ENCODE data around the gene NTSR1. TPM values are rescaled to one million over a fixed set of nuclear protein-coding genes. Genes with fewer than 3 reads are reported as not detected.
"Not testable (repeated sequence)": the region's sequence is repeated elsewhere in the genome, so short reads cannot be mapped to it uniquely, and the experiment has no call there.

NTSR1 gene
- total and polyA plus RNA-seq, 4 donors: 1.3 to 6.1 (median 3.9) TPM

DNA sequence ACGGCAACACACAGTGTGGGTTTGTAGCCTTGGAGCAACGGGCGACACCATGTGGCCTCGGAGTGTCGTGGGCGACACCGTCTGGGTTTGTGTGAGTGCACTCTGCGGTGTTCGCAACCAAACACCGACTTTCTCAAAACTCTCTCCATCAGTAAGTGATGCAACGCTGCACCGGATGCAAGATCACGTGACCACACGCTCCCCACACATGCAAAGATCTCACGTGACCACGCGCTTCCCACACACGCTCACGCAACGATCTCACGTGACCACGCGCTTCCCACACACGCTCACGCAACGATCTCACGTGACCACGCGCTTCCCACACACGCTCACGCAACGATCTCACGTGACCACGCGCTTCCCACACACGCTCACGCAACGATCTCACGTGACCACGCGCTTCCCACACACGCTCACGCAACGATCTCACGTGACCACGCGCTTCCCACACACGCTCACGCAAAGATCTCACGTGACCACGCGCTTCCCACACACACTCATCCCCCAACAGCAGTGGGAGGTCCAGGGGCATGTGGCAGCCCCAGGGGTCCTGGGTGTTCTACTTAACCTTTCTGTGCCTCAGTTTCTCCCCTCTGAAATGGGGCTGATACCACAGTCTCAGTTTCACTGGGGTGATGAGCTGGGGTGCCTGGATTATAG, 24.8 kb upstream of the NTSR1 start:
- H3K36me3 ChIP-seq (ENCODE audit: control insufficient read depth, insufficient read depth, low read length); H3K27ac ChIP-seq (ENCODE audit: low read depth, low read length); H3K4me3 ChIP-seq (ENCODE audit: low read depth, low read length); DNase-seq (ENCODE audit: low read depth in 4 of 6, low spot score in 6 of 6); H3K27me3 ChIP-seq (ENCODE audit: control insufficient read depth, insufficient read depth, low read length); H3K9me3 ChIP-seq (ENCODE audit: control insufficient read depth, insufficient read depth, low read length): not testable (repeated sequence)
- WGBS (ENCODE audit: insufficient coverage): 93% methylated on average over 24 of the region's 52 CpGs
- peaks cover 53% of the 10 kb centered on the region for H3K4me1 ChIP-seq (ENCODE audit: control insufficient read depth, insufficient read depth, low read length)

DNA sequence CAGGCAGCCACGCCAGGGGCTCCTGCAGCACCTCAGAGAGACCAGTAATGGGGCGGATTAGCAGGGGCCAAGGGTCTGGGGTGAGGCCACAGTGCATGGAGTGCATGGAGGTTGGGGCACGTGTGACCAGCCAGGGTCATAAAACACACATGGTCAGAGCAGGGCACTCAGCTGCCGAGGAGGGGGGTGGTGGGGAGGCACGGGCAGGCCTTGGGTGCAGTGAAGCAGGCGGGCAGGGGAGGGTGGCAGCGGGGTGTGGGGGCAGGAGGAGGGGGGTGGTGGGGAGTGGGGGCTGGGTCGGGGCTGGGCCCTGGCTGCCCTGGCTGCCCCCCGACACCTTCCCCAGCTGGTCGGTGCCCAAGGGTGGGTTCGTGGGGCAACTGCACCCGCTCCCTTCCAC, 23.7 kb upstream of the NTSR1 start:
- Histone ChIP-seq H3K36me3 (ENCODE audit: control insufficient read depth, insufficient read depth, low read length) (peaks cover 9% of the 10 kb centered on the region), H3K4me1 (ENCODE audit: control insufficient read depth, insufficient read depth, low read length) (peaks cover 65% of the 10 kb centered on the region), H3K9me3 (ENCODE audit: control insufficient read depth, insufficient read depth, low read length) (peaks cover 2% of the 10 kb centered on the region), H3K4me3 (ENCODE audit: low read depth, low read length) (no peak overlapping the region), H3K27ac (ENCODE audit: low read depth, low read length) (no peak overlapping the region), H3K27me3 (ENCODE audit: control insufficient read depth, insufficient read depth, low read length) (peaks cover 7% of the 10 kb centered on the region)
- WGBS (ENCODE audit: insufficient coverage): 65% methylated on average over 4 of the region's 12 CpGs
- DNase-seq (ENCODE audit: low read depth in 4 of 6, low spot score in 6 of 6): no peak

DNA sequence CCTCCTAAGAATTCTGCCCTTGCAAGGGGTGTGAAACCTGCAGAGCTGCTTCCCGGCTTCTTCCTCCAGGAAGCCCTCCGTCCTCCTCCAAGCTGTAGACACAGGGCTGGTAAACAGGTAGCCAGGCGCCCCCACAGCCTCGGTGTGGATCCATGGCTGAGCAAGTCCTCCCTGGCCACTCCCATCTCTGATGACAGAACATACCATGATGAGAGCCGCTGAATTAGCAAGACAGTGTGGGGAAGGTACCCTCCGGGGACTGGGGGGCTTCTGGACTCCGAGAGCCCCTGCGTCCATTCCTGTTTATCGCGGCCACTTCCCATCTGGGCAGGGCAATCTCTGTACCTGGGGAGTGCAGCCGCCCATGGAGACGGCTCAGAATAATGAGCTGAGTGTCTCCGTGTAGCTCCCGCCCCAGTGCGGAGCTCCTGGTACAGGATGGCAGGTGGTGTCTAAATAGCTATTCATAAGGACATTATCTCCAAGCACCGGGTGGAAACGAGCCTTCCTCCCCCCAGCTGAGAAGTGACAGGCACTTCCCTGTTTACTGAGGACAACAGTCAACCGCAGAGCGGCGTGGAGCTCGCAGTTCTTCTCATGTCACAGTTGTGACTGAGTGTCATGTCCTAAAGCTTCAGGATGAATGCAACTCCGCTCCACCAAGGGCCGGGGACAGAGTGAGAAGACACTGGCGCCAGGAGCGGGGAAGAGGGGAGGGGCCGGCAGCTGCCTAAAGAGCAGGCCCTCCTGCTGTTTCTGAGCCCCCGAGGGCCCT, 22.7 kb upstream of the NTSR1 start:
- Histone ChIP-seq H3K4me3 (ENCODE audit: low read depth, low read length) (no peak overlapping the region), H3K27me3 (ENCODE audit: control insufficient read depth, insufficient read depth, low read length) (peaks cover 7% of the 10 kb centered on the region), H3K9me3 (ENCODE audit: control insufficient read depth, insufficient read depth, low read length) (no peaks in the 10 kb centered on the region), H3K27ac (ENCODE audit: low read depth, low read length) (no peak overlapping the region), H3K4me1 (ENCODE audit: control insufficient read depth, insufficient read depth, low read length) (peaks cover 73% of the 10 kb centered on the region), H3K36me3 (ENCODE audit: control insufficient read depth, insufficient read depth, low read length) (peaks cover 9% of the 10 kb centered on the region)
- DNase-seq (ENCODE audit: low read depth in 4 of 6, low spot score in 6 of 6): peak in 2 of 6 donors; percentile 63 to 77
- WGBS (ENCODE audit: insufficient coverage): 21% methylated on average over 21 of the region's 27 CpGs

DNA sequence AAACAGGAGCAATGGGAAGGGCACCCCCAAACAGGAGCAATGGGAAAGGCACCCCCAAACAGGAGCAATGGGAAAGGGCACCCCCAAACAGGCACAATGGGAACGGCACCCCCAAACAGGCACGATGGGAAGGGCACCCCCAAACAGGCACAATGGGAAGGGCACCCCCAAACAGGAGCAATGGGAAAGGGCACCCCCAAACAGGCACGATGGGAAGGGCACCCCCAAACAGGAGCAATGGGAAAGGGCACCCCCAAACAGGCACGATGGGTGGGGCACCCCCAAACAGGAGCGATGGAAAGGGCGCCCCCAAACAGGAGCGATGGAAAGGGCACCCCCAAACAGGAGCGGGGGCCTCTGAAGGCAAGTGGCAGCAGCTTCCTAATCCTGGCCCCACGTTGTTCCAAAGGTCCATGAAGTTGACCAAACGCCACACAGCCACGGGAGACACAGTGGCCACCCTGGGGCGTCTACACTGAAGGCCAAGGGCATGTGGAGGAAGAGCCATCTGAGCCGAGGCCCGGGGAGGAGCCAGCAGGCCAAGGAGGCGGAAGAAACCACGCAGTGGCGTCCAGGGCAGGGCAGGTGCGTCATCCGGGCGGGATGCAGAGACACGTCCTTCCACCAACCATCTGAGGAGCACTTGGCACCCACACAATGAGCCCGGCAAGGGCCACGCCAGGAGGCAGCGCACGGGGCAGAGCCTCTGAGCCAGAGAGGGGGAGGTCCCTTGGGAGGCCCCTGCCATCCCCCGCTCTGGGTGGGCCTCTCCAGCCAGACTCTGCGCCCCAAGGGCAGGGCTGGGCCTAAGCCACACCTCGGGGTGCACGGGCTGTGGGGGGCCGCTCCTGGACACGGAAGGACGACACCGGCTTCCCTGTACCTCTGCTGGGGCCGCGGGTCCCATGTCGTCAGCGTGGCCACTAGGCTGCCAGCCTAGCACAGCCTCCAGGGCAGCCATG, 21.5 kb upstream of the NTSR1 start:
- Histone ChIP-seq H3K27me3 (ENCODE audit: control insufficient read depth, insufficient read depth, low read length) (peaks cover 7% of the 10 kb centered on the region), H3K27ac (ENCODE audit: low read depth, low read length) (no peak overlapping the region), H3K4me3 (ENCODE audit: low read depth, low read length) (no peak overlapping the region), H3K36me3 (ENCODE audit: control insufficient read depth, insufficient read depth, low read length) (peaks cover 9% of the 10 kb centered on the region), H3K4me1 (ENCODE audit: control insufficient read depth, insufficient read depth, low read length) (peaks cover 84% of the 10 kb centered on the region), H3K9me3 (ENCODE audit: control insufficient read depth, insufficient read depth, low read length) (no peaks in the 10 kb centered on the region)
- no peak for DNase-seq (ENCODE audit: low read depth in 4 of 6, low spot score in 6 of 6)
- WGBS (ENCODE audit: insufficient coverage): 91% methylated on average over 35 of the region's 37 CpGs

DNA sequence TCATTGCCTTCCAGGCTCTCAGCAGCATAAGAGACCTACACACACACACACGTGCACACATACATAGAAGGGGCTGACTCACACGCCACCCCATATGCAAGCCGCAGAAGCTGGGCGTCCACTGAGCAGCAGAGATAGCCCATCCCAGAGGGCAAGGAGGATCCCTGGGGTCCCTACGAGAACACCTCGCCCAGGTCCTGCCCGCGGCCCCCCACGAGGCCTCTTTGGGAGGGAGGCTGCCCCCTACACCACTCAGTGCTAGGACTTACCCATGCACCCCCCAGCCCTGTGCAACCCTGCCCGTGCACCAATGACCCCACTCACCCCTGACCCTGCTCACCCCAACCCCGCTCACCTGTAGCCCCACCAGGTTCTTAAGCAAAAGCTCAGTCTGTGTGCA, 20.6 kb upstream of the NTSR1 start:
- no peak for DNase-seq (ENCODE audit: low read depth in 4 of 6, low spot score in 6 of 6)
- no peak overlapping the region for H3K4me3 ChIP-seq (ENCODE audit: low read depth, low read length)
- peaks cover 7% of the 10 kb centered on the region for H3K27me3 ChIP-seq (ENCODE audit: control insufficient read depth, insufficient read depth, low read length)
- WGBS (ENCODE audit: insufficient coverage): 96% methylated on average over 7 of the region's 11 CpGs
- peaks cover 87% of the 10 kb centered on the region for H3K4me1 ChIP-seq (ENCODE audit: control insufficient read depth, insufficient read depth, low read length)
- H3K36me3 ChIP-seq (ENCODE audit: control insufficient read depth, insufficient read depth, low read length): peaks cover 9% of the 10 kb centered on the region
- no peaks in the 10 kb centered on the region for H3K9me3 ChIP-seq (ENCODE audit: control insufficient read depth, insufficient read depth, low read length)
- H3K27ac ChIP-seq (ENCODE audit: low read depth, low read length): no peak overlapping the region

- H3K4me3 ChIP-seq (ENCODE audit: low read depth, low read length): no peak overlapping the region
- 55% methylated on average over 29 of the region's 29 CpGs for WGBS (ENCODE audit: insufficient coverage)
- peaks cover 9% of the 10 kb centered on the region for H3K36me3 ChIP-seq (ENCODE audit: control insufficient read depth, insufficient read depth, low read length)
- peaks cover 91% of the 10 kb centered on the region for H3K4me1 ChIP-seq (ENCODE audit: control insufficient read depth, insufficient read depth, low read length)
- H3K27ac ChIP-seq (ENCODE audit: low read depth, low read length): no peak overlapping the region
- no peaks in the 10 kb centered on the region for H3K9me3 ChIP-seq (ENCODE audit: control insufficient read depth, insufficient read depth, low read length)
- DNase-seq (ENCODE audit: low read depth in 4 of 6, low spot score in 6 of 6): peak in 1 of 6 donors; percentile 45
- H3K27me3 ChIP-seq (ENCODE audit: control insufficient read depth, insufficient read depth, low read length): peaks cover 7% of the 10 kb centered on the region
These were observed 19.7 kb upstream of the NTSR1 start for GRCh38 chr20:62688855-62689460.

- no peak for DNase-seq (ENCODE audit: low read depth in 4 of 6, low spot score in 6 of 6)
- Histone ChIP-seq H3K9me3 (ENCODE audit: control insufficient read depth, insufficient read depth, low read length) (no peaks in the 10 kb centered on the region), H3K36me3 (ENCODE audit: control insufficient read depth, insufficient read depth, low read length) (peaks cover 9% of the 10 kb centered on the region), H3K4me3 (ENCODE audit: low read depth, low read length) (no peak overlapping the region), H3K27ac (ENCODE audit: low read depth, low read length) (no peak overlapping the region), H3K4me1 (ENCODE audit: control insufficient read depth, insufficient read depth, low read length) (peaks cover 84% of the 10 kb centered on the region), H3K27me3 (ENCODE audit: control insufficient read depth, insufficient read depth, low read length) (peaks cover 8% of the 10 kb centered on the region)
- WGBS (ENCODE audit: insufficient coverage): 76% methylated on average over 17 of the region's 17 CpGs
These were observed 18.8 kb upstream of the NTSR1 start for GRCh38 chr20:62689861-62690260.

GRCh38 chr20:62690261-62690820, 18.3 kb upstream of the NTSR1 start:
- Histone ChIP-seq H3K27ac (ENCODE audit: low read depth, low read length) (no peak overlapping the region), H3K36me3 (ENCODE audit: control insufficient read depth, insufficient read depth, low read length) (peaks cover 9% of the 10 kb centered on the region), H3K27me3 (ENCODE audit: control insufficient read depth, insufficient read depth, low read length) (peaks cover 8% of the 10 kb centered on the region), H3K4me3 (ENCODE audit: low read depth, low read length) (no peak overlapping the region), H3K4me1 (ENCODE audit: control insufficient read depth, insufficient read depth, low read length) (peaks cover 80% of the 10 kb centered on the region), H3K9me3 (ENCODE audit: control insufficient read depth, insufficient read depth, low read length) (no peaks in the 10 kb centered on the region)
- peak in 1 of 6 donors; percentile 82 for DNase-seq (ENCODE audit: low read depth in 4 of 6, low spot score in 6 of 6)
- 76% methylated on average over 7 of the region's 17 CpGs for WGBS (ENCODE audit: insufficient coverage)

- Histone ChIP-seq H3K36me3 (ENCODE audit: control insufficient read depth, insufficient read depth, low read length) (peaks cover 9% of the 10 kb centered on the region), H3K4me3 (ENCODE audit: low read depth, low read length) (no peak overlapping the region), H3K27me3 (ENCODE audit: control insufficient read depth, insufficient read depth, low read length) (peaks cover 5% of the 10 kb centered on the region), H3K4me1 (ENCODE audit: control insufficient read depth, insufficient read depth, low read length) (peaks cover 69% of the 10 kb centered on the region), H3K27ac (ENCODE audit: low read depth, low read length) (no peak overlapping the region), H3K9me3 (ENCODE audit: control insufficient read depth, insufficient read depth, low read length) (no peaks in the 10 kb centered on the region)
- DNase-seq (ENCODE audit: low read depth in 4 of 6, low spot score in 6 of 6): peak in 1 of 6 donors; percentile 86
- 51% methylated on average over 14 of the region's 15 CpGs for WGBS (ENCODE audit: insufficient coverage)
These were observed 17.1 kb upstream of the NTSR1 start for GRCh38 chr20:62691487-62691886.

Measured in spinal cord (tissue), 10 donors.